ENCODE measurements around the gene MTLN.

DNA sequence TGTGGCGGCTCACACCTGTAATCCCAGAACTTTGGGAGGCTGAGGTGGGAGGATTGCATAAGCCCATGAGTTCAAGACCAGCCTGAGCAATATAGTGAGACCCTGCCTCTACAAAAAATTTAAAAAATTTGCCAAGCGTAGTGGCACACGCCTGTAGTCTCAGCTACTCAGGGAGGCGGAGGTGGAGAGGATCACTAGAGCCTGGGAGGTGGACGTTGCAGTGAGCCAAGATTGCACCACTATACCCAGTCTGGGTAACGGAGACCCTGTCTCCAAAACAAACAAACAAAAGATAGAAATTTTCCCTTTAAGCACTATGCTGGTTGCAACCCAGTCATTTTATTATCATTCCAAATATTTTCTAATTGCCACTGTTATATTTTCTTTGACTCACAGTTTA is 39.8 kb downstream of the MTLN start:
- TF ChIP-seq EZH2 (IDR thresholded peaks at IDR 0.05) (no peak), POLR2AphosphoS5 (IDR thresholded peaks at IDR 0.05; ENCODE audit: borderline replicate concordance, low read depth, low read length) (no peak)
